Measurements from ENCODE around the gene PLEKHS1. TPM values are rescaled to one million over a fixed set of nuclear protein-coding genes. Genes with fewer than 3 reads are reported as not detected.

Gene PLEKHS1
- total RNA-seq, 6 experiments from 2014 or later = 0.05 TPM; not detected in 5

DNA sequence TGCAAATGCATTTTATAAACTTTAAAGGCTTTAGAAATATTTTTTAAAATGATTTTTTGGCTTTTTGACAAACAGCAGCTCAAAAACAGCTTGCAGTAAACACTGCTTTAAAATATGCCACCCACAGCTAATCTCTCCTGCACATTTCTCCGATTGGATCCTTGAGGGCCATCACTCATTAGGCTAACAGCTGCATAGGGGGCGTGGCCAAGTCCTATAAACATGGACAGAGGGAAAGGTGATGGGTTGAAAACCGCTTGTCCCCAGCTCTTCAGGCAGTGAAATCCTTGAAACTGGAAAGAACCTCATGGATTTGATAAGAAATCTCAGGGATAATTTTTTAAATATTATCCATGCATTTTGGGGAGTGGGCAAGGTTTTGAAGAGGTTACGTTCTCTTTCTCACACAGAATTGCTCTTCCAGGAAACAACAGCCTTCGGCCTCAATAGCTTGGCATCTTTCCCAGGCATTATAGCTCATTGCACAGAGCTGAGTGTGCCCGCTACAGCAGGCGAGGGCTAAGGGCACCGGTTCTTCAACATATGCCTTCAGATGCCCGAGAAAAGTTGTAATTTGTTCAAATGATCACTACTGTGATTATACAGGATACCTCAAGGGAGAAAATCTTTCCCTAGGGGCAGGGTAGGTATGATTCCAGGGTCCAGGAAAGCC, 1.7 kb downstream of the PLEKHS1 start:
- H3K36me3 Mint-ChIP-seq (ENCODE audit: low read depth) = no peaks in the 10 kb centered on the region
- no peak for DNase-seq
- H3K9me3 Mint-ChIP-seq = no peaks in the 10 kb centered on the region
- H3K4me3 Mint-ChIP-seq = no peak overlapping the region
- H3K4me1 Mint-ChIP-seq (ENCODE audit: low read depth) = peaks cover 26% of the 10 kb centered on the region
- TF ChIP-seq, protein P1, sequence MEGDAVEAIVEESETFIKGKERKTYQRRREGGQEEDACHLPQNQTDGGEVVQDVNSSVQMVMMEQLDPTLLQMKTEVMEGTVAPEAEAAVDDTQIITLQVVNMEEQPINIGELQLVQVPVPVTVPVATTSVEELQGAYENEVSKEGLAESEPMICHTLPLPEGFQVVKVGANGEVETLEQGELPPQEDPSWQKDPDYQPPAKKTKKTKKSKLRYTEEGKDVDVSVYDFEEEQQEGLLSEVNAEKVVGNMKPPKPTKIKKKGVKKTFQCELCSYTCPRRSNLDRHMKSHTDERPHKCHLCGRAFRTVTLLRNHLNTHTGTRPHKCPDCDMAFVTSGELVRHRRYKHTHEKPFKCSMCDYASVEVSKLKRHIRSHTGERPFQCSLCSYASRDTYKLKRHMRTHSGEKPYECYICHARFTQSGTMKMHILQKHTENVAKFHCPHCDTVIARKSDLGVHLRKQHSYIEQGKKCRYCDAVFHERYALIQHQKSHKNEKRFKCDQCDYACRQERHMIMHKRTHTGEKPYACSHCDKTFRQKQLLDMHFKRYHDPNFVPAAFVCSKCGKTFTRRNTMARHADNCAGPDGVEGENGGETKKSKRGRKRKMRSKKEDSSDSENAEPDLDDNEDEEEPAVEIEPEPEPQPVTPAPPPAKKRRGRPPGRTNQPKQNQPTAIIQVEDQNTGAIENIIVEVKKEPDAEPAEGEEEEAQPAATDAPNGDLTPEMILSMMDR (IDR thresholded peaks at IDR 0.05) = no peak
- no peak overlapping the region for H3K27ac Mint-ChIP-seq
- peaks cover 8% of the 10 kb centered on the region for H3K27me3 Mint-ChIP-seq (ENCODE audit: insufficient read depth)

DNA sequence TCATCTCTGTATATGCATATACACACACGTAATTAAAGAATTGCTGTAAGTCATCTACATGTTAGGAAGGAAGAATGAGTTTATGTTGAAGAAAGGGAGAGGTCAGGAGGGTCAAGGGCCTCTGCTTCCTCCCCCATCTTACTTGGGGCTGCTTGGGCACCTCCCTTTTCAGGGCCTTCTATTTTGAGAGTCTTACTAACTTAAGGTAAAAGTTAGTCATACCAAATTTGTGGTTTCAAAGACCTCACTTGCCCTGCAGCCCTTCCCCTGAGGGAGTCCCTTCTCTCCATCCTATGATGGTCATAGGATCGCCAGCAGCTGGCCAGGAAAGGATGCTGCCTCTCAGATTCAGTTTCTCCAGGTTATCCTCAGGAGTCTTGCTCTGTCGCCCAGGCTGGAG, 2.6 kb downstream of the PLEKHS1 start:
- H3K27me3 Mint-ChIP-seq (ENCODE audit: insufficient read depth) = peaks cover 9% of the 10 kb centered on the region
- TF ChIP-seq, protein P1 (IDR thresholded peaks at IDR 0.05) = no peak
- peaks cover 26% of the 10 kb centered on the region for H3K4me1 Mint-ChIP-seq (ENCODE audit: low read depth)
- H3K36me3 Mint-ChIP-seq (ENCODE audit: low read depth) = no peaks in the 10 kb centered on the region
- H3K27ac Mint-ChIP-seq = no peak overlapping the region
- H3K4me3 Mint-ChIP-seq = no peak overlapping the region
- no peaks in the 10 kb centered on the region for H3K9me3 Mint-ChIP-seq
- DNase-seq = no peak

- peaks cover 11% of the 10 kb centered on the region for H3K27me3 Mint-ChIP-seq (ENCODE audit: insufficient read depth)
- H3K4me3 Mint-ChIP-seq = no peak overlapping the region
- no peak overlapping the region for H3K27ac Mint-ChIP-seq
- DNase-seq = no peak
- no peaks in the 10 kb centered on the region for H3K9me3 Mint-ChIP-seq
- H3K4me1 Mint-ChIP-seq (ENCODE audit: low read depth) = peaks cover 26% of the 10 kb centered on the region
- H3K36me3 Mint-ChIP-seq (ENCODE audit: low read depth) = no peaks in the 10 kb centered on the region
- TF ChIP-seq, protein P1 (IDR thresholded peaks at IDR 0.05) = no peak
Measured at GRCh38 chr10:113754768-113755167, 3.3 kb downstream of the PLEKHS1 start.

DNA sequence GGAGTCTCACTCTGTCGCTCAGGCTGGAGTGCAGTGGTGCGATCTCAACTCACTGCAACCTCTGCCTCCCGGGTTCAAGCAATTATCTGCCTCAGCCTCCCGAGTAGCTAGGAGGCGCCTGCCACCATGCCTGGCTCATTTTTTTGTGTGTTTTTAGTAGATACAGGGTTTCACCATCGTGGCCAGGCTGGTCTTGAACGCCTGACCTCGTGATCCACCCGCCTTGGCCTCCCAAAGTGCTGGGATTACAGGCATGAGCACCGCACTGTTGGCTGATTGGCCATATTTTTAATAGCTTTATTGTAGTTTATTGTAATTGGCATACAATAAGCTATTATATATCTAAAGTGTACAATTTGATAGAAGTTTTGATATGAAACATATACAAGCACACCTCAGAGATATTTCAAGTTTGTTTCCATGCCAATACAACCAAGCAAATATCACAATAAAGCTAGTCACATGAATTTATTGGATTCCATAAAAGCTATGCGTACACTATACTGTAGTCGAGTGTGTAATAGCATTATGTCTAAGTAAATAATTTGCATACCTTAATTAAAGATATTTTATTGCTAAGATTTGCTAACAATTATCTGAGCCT, 5.6 kb downstream of the PLEKHS1 start:
- TF ChIP-seq, protein P1 (IDR thresholded peaks at IDR 0.05) = no peak
- Mint-ChIP-seq H3K9me3 (no peaks in the 10 kb centered on the region), H3K4me3 (no peak overlapping the region), H3K27ac (no peak overlapping the region), H3K4me1 (ENCODE audit: low read depth) (peaks cover 12% of the 10 kb centered on the region), H3K27me3 (ENCODE audit: insufficient read depth) (peaks cover 16% of the 10 kb centered on the region), H3K36me3 (ENCODE audit: low read depth) (no peaks in the 10 kb centered on the region)
- DNase-seq = no peak

GRCh38 chr10:113762083-113762482, 10.6 kb downstream of the PLEKHS1 start:
- Mint-ChIP-seq H3K4me1 (ENCODE audit: low read depth) (no peaks in the 10 kb centered on the region), H3K27ac (no peak overlapping the region), H3K9me3 (no peaks in the 10 kb centered on the region), H3K36me3 (ENCODE audit: low read depth) (no peaks in the 10 kb centered on the region), H3K27me3 (ENCODE audit: insufficient read depth) (peaks cover 18% of the 10 kb centered on the region), H3K4me3 (no peak overlapping the region)
- TF ChIP-seq, protein P1 (IDR thresholded peaks at IDR 0.05) = no peak
- no peak for DNase-seq
